ENCODE data around the gene SYNPO.

The SYNPO gene

GRCh38 chr5:150649108-150650020 is 8.9 kb downstream of the SYNPO start:
- Histone ChIP-seq H3K9me3 (no peaks in the 10 kb centered on the region), H3K4me3 (ENCODE audit: low read depth in 1 of 2, low read length in 1 of 2) (no peak overlapping the region), H3K27me3 (peaks cover 5% of the 10 kb centered on the region), H3K27ac (no peak overlapping the region), H3K4me1 (ENCODE audit: control insufficient read depth in 1 of 2, insufficient read depth in 1 of 2, low read depth in 1 of 2, low read length in 1 of 2) (peaks cover 0 to 3% of the 10 kb centered on the region in 2 experiments), H3K36me3 (no peaks in the 10 kb centered on the region)
- no peak for TF ChIP-seq CTCF (IDR thresholded peaks at IDR 0.05)

DNA sequence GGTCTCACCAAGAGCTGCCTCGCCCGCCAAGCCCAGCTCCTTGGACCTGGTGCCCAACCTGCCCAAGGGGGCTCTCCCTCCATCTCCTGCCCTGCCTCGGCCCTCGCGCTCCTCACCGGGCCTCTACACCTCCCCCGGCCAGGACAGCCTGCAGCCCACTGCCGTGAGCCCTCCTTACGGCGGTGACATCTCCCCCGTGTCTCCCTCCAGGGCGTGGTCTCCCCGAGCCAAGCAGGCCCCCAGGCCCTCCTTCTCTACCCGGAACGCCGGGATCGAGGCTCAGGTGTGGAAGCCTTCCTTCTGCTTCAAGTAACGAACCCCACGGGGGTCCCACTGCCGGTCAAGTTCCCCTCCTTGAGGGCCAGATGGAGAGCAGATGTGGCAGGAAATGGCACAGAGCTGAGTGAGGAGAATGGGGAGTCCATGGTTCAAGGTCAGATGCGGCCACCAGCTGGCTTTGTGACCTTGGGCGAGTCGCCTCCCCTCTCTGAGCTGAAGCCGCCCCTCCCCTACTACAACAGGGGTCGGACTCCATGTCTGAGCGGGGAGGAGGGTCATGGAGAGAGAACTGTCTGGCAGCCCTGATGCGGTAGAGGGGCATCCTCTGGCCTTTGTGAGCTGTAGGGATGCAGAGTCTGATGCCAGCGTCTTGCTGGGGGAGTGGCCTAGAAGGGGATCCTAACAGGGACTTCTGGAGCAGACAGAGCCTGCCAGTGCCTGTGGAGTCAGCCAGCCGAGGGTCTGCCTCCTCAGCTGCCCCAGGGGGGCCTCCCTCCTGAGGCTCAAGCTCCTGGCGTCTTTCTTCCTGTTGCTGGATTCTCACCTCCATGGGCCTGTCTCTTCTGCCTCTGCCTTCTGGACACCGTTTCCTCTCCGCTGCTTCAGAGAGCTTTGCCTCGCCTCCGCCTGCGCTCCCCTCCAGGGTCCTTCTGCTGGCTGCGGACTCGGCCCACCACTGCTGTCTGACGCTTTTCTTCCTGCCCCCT is 9.9 kb downstream of the SYNPO start:
- H3K4me1 ChIP-seq (ENCODE audit: control insufficient read depth in 1 of 2, insufficient read depth in 1 of 2, low read depth in 1 of 2, low read length in 1 of 2) = peaks cover 0 to 4% of the 10 kb centered on the region in 2 experiments
- no peak overlapping the region for H3K27ac ChIP-seq
- peaks cover 5% of the 10 kb centered on the region for H3K27me3 ChIP-seq
- no peaks in the 10 kb centered on the region for H3K36me3 ChIP-seq
- TF ChIP-seq CTCF (IDR thresholded peaks at IDR 0.05) = no peak
- H3K9me3 ChIP-seq = no peaks in the 10 kb centered on the region
- no peak overlapping the region for H3K4me3 ChIP-seq (ENCODE audit: low read depth in 1 of 2, low read length in 1 of 2)

DNA sequence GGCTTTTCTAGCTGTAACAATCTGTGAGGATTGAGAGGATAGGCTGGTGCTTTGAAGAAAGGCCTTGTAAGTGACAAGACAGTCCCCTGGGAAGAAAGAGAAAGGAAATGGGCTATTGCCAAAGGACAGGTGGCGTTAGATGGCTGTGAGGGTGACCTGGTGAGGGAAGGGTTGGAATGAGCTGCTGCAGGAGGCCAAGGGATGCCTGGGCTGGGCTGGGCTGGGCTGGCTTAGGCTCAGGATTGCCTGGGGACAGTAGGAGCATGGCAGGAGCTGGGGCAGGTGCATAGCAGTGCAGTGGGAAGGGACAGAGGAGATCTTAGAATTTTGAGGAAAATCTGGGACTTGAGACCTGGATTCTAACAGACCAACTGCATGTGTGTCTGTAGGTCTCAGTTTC is 10.9 kb downstream of the SYNPO start:
- no peaks in the 10 kb centered on the region for H3K36me3 ChIP-seq
- TF ChIP-seq CTCF (IDR thresholded peaks at IDR 0.05) = no peak
- peaks cover 13% of the 10 kb centered on the region for H3K27me3 ChIP-seq
- H3K4me1 ChIP-seq (ENCODE audit: control insufficient read depth in 1 of 2, insufficient read depth in 1 of 2, low read depth in 1 of 2, low read length in 1 of 2) = peaks cover 6 to 11% of the 10 kb centered on the region in 2 experiments
- no peak overlapping the region for H3K4me3 ChIP-seq (ENCODE audit: low read depth in 1 of 2, low read length in 1 of 2)
- no peaks in the 10 kb centered on the region for H3K9me3 ChIP-seq
- H3K27ac ChIP-seq = no peak overlapping the region

- H3K36me3 ChIP-seq = no peaks in the 10 kb centered on the region
- H3K27me3 ChIP-seq = peaks cover 18% of the 10 kb centered on the region
- H3K4me3 ChIP-seq (ENCODE audit: low read depth in 1 of 2, low read length in 1 of 2) = no peak overlapping the region
- H3K27ac ChIP-seq = no peak overlapping the region
- H3K4me1 ChIP-seq (ENCODE audit: control insufficient read depth in 1 of 2, insufficient read depth in 1 of 2, low read depth in 1 of 2, low read length in 1 of 2) = peaks cover 10 to 11% of the 10 kb centered on the region in 2 experiments
- no peaks in the 10 kb centered on the region for H3K9me3 ChIP-seq
- TF ChIP-seq CTCF (IDR thresholded peaks at IDR 0.05) = no peak
Measured at GRCh38 chr5:150651924-150652671, 11.6 kb downstream of the SYNPO start.

All from neutrophil (primary cell).